Measurements from ENCODE around the gene SMYD3. TPM values are rescaled to one million over a fixed set of nuclear protein-coding genes. Genes with fewer than 3 reads are reported as not detected.
A peak's percentile ranks its signal among the peaks of the same experiment; 100 is the strongest.

The SMYD3 gene
- total RNA-seq, 1 donor from 2014 or later, result 34.9 TPM

DNA sequence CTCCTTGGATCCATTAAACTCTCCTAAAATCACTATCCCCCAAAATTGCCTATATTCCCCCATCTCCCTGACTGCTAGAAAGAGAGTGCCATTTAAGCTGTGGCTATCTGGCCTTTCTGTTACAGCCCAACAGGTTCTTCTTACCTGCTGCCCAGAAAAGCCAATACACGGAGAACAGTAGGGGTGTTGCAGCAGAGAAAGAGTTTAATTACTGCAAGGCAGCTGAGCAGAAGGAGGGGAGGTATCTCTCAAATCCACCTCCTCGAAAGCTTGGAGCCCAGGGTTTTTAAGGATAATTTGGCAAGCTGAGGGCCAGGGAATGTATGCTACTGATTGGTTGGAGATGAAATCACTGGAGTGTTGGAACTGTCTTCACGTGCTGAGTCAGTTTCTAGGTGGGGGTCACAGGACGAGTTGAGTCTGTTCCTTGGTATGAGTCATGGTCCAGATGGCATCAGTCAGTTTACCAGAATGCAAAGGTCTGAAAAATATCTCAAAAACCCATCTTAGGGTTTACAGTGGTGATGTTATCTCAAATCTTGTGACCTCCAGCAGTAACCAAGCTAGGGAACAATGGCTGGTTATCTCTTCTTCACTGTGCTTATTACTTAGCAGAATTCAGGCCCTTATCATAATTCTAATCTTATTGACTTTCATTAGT is 89.8 kb downstream of the SMYD3 start:
- H3K9me3 Mint-ChIP-seq, result peaks cover 29% of the 10 kb centered on the region
- no peak for TF ChIP-seq CTCF (IDR thresholded peaks at IDR 0.05; ENCODE audit: unreplicated experiment)
- DNase-seq (ENCODE audit: low spot score in 2 of 2, unreplicated experiment in 2 of 2), result no peak
- no peak overlapping the region for H3K4me3 Mint-ChIP-seq
- peaks cover 15% of the 10 kb centered on the region for H3K36me3 Mint-ChIP-seq
- no peaks in the 10 kb centered on the region for H3K27me3 Mint-ChIP-seq (ENCODE audit: low read depth)
- no peak overlapping the region for H3K27ac Mint-ChIP-seq
- H3K4me1 Mint-ChIP-seq, result peaks cover 3% of the 10 kb centered on the region

- Mint-ChIP-seq H3K4me3 (no peak overlapping the region), H3K4me1 (no peaks in the 10 kb centered on the region), H3K9me3 (peaks cover 34% of the 10 kb centered on the region), H3K27me3 (ENCODE audit: low read depth) (no peaks in the 10 kb centered on the region), H3K36me3 (peaks cover 19% of the 10 kb centered on the region), H3K27ac (no peak overlapping the region)
- DNase-seq (ENCODE audit: low spot score in 2 of 2, unreplicated experiment in 2 of 2), result no peak
- TF ChIP-seq CTCF (IDR thresholded peaks at IDR 0.05; ENCODE audit: unreplicated experiment), result no peak
Measured at GRCh38 chr1:246416261-246416660, 90.8 kb downstream of the SMYD3 start.

- H3K36me3 Mint-ChIP-seq, result peaks cover 21% of the 10 kb centered on the region
- no peak overlapping the region for H3K27ac Mint-ChIP-seq
- no peak for DNase-seq (ENCODE audit: low spot score in 2 of 2, unreplicated experiment in 2 of 2)
- H3K4me1 Mint-ChIP-seq, result no peaks in the 10 kb centered on the region
- no peaks in the 10 kb centered on the region for H3K27me3 Mint-ChIP-seq (ENCODE audit: low read depth)
- TF ChIP-seq CTCF (IDR thresholded peaks at IDR 0.05; ENCODE audit: unreplicated experiment), result no peak
- peaks cover 37% of the 10 kb centered on the region for H3K9me3 Mint-ChIP-seq
- H3K4me3 Mint-ChIP-seq, result no peak overlapping the region
Measured at GRCh38 chr1:246415028-246415427, 92.1 kb downstream of the SMYD3 start.

DNA sequence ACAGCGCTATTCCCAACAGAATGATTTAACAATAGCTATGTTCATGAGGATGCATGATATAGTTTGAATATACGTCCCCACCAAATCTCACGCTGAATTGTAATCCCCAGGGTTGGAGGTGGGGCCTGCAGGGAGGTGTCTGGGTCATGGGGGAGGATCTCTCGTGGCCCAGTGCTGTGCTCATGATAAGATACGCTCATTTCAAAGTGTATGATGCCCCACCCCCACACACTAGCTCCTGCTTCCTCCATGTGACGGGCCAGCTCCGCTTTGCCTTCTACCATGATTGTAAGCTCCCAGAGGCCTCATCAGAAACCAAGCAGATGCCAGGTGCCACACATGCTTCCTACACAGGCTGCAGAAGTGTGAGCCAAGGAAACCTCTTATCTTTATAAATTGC is 93.6 kb downstream of the SMYD3 start:
- no peak for DNase-seq (ENCODE audit: low spot score in 2 of 2, unreplicated experiment in 2 of 2)
- H3K4me1 Mint-ChIP-seq, result no peaks in the 10 kb centered on the region
- no peaks in the 10 kb centered on the region for H3K27me3 Mint-ChIP-seq (ENCODE audit: low read depth)
- H3K4me3 Mint-ChIP-seq, result no peak overlapping the region
- H3K27ac Mint-ChIP-seq, result no peak overlapping the region
- peaks cover 11% of the 10 kb centered on the region for H3K36me3 Mint-ChIP-seq
- TF ChIP-seq CTCF (IDR thresholded peaks at IDR 0.05; ENCODE audit: unreplicated experiment), result no peak
- peaks cover 28% of the 10 kb centered on the region for H3K9me3 Mint-ChIP-seq

DNA sequence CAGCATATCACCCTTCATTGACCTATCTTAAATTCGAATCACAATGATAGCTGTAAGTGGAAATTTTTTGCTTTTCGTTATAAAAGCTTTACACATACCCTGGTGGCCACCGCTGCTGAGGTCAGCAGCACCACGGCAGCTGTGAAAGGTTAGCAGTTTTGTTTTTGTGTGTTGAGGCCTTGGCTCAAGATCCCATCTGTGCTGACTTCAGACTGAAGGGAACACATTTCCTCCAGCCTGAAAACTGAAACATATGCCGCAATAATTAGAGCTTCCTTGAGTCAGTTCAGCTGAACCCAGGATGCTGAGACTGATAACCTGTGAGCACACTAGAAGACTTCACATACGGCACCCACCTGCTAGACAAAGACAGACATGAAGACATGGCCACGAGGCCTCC is 103.0 kb downstream of the SMYD3 start:
- Mint-ChIP-seq H3K36me3 (no peaks in the 10 kb centered on the region), H3K9me3 (no peaks in the 10 kb centered on the region), H3K4me1 (peaks cover 2% of the 10 kb centered on the region), H3K4me3 (no peak overlapping the region), H3K27ac (peak overlapping the region; percentile 47), H3K27me3 (ENCODE audit: low read depth) (no peaks in the 10 kb centered on the region)
- DNase-seq (ENCODE audit: low spot score in 2 of 2, unreplicated experiment in 2 of 2), result no peak
- no peak for TF ChIP-seq CTCF (IDR thresholded peaks at IDR 0.05; ENCODE audit: unreplicated experiment)

All from mesothelial cell of epicardium (in vitro differentiated cells).